Neural crest cell (in vitro differentiated cells): ENCODE data around the gene CAP1. TPM values are rescaled to one million over a fixed set of nuclear protein-coding genes. Genes with fewer than 3 reads are reported as not detected.
A peak's percentile ranks its signal among the peaks of the same experiment; 100 is the strongest.

Source experiments
- DNase-seq: peaks from one replicate; pipeline ENCODE4 v3.0.0; 2021; ENCODE audit warnings: low read depth, mixed read lengths, low spot score
- H3K27ac Mint-ChIP-seq: one replicate; pipeline ENCODE4 v1.8.0; 2021; ENCODE audit warnings: mild to moderate bottlenecking, mixed read lengths; ENCODE audit not compliant: unreplicated experiment
- H3K27me3 Mint-ChIP-seq: 2 replicates; pipeline ENCODE4 v1.8.0; 2021; ENCODE audit warnings: low read depth, mild to moderate bottlenecking, mixed read lengths
- H3K36me3 Mint-ChIP-seq: 2 replicates; pipeline ENCODE4 v1.8.0; 2021; ENCODE audit warnings: low read depth, mild to moderate bottlenecking, mixed read lengths
- H3K4me1 Mint-ChIP-seq: 2 replicates; pipeline ENCODE4 v1.8.0; 2021; ENCODE audit warnings: mixed read lengths
- H3K4me3 Mint-ChIP-seq: one replicate; pipeline ENCODE4 v1.8.0; 2021; ENCODE audit warnings: mild to moderate bottlenecking, mixed read lengths
- H3K9me3 Mint-ChIP-seq: 2 replicates; pipeline ENCODE4 v1.8.0; 2021; ENCODE audit warnings: mixed read lengths
- total RNA-seq: library from RNA; stranded (reverse); gene quantifications from 2 replicates; pipeline ENCODE4 v1.2.1, GENCODE V29; 2021
- TF ChIP-seq, protein P1 (sequence below): fragments of 200-600 bp; sonication (generic); conservative IDR thresholded peaks from 2 replicates; pipeline ENCODE4 v1.5.0; 2021; ENCODE audit warnings: antibody characterized with exemption, mild to moderate bottlenecking

Gene CAP1
- total RNA-seq, 1 donor from 2014 or later, result 213 TPM

DNA sequence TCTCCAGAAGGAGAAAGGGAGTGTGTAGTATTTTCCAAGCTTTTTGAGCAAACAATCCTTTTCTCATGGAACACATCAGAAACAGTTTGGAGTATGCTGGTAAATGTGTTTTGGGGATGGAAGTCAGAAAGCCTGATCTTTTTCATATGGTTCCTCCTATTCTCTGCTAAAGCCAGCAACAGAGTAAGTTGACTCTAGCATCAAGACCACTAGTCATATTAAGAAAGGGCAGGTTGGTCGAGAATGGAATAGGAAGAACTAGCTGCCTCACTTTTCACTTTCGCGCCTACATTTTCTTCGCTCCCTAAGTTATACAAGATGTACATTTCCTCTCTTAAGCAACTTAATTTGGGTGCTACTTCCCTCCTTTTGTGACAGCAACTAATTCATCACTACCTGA is 32.5 kb downstream of the CAP1 start:
- DNase-seq, result no peak
- Mint-ChIP-seq H3K4me3 (no peak overlapping the region), H3K27me3 (no peaks in the 10 kb centered on the region), H3K4me1 (no peaks in the 10 kb centered on the region), H3K36me3 (peaks cover 6% of the 10 kb centered on the region), H3K27ac (no peak overlapping the region), H3K9me3 (no peaks in the 10 kb centered on the region)
- TF ChIP-seq, protein P1, sequence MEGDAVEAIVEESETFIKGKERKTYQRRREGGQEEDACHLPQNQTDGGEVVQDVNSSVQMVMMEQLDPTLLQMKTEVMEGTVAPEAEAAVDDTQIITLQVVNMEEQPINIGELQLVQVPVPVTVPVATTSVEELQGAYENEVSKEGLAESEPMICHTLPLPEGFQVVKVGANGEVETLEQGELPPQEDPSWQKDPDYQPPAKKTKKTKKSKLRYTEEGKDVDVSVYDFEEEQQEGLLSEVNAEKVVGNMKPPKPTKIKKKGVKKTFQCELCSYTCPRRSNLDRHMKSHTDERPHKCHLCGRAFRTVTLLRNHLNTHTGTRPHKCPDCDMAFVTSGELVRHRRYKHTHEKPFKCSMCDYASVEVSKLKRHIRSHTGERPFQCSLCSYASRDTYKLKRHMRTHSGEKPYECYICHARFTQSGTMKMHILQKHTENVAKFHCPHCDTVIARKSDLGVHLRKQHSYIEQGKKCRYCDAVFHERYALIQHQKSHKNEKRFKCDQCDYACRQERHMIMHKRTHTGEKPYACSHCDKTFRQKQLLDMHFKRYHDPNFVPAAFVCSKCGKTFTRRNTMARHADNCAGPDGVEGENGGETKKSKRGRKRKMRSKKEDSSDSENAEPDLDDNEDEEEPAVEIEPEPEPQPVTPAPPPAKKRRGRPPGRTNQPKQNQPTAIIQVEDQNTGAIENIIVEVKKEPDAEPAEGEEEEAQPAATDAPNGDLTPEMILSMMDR, result no peak

DNA sequence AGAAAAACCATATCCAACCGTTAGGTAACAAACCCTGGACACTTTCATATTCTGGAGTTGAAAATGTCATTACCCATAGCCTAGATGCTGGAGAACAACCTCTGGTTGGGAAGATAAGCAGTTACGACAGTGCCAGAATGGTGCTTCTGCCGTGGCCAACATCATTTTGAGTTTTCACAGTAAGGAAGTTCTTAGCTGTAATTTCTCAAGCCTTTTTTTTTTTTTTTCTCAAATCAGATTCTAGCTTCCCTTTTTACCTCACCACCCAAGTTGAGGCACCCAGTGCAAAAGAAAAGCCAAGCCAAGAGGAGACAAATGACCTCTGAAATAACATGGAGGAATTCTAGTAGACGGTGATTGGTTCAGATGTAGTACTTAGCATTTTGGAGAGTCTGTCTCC is 34.7 kb downstream of the CAP1 start:
- DNase-seq, result no peak
- no peaks in the 10 kb centered on the region for H3K27me3 Mint-ChIP-seq
- TF ChIP-seq, protein P1, result no peak
- H3K27ac Mint-ChIP-seq, result no peak overlapping the region
- peaks cover 10% of the 10 kb centered on the region for H3K36me3 Mint-ChIP-seq
- no peaks in the 10 kb centered on the region for H3K9me3 Mint-ChIP-seq
- no peaks in the 10 kb centered on the region for H3K4me1 Mint-ChIP-seq
- H3K4me3 Mint-ChIP-seq, result no peak overlapping the region

DNA sequence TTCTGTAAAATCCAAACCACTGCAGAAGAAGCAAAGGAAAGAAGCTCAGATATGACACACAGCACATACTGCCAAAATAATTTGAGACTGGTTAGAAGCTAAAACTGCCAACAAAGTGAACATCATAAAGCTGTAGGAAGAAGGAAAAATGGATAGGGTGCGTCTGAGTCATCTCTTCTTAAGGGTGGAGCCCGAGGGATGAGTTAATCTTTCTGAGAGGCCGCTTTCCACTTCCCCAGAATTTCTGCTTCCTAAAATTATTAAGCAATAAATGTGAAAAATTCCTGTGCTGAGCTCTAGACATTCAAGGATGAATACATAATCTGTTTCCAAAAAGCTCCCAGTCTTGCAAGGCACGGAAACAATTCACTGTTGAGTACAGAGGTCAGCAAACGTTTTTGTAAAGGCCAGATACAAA is 36.4 kb downstream of the CAP1 start:
- Mint-ChIP-seq H3K9me3 (no peaks in the 10 kb centered on the region), H3K4me3 (no peak overlapping the region), H3K27me3 (no peaks in the 10 kb centered on the region), H3K27ac (no peak overlapping the region), H3K36me3 (peaks cover 9% of the 10 kb centered on the region), H3K4me1 (no peaks in the 10 kb centered on the region)
- TF ChIP-seq, protein P1, result no peak
- DNase-seq, result no peak

DNA sequence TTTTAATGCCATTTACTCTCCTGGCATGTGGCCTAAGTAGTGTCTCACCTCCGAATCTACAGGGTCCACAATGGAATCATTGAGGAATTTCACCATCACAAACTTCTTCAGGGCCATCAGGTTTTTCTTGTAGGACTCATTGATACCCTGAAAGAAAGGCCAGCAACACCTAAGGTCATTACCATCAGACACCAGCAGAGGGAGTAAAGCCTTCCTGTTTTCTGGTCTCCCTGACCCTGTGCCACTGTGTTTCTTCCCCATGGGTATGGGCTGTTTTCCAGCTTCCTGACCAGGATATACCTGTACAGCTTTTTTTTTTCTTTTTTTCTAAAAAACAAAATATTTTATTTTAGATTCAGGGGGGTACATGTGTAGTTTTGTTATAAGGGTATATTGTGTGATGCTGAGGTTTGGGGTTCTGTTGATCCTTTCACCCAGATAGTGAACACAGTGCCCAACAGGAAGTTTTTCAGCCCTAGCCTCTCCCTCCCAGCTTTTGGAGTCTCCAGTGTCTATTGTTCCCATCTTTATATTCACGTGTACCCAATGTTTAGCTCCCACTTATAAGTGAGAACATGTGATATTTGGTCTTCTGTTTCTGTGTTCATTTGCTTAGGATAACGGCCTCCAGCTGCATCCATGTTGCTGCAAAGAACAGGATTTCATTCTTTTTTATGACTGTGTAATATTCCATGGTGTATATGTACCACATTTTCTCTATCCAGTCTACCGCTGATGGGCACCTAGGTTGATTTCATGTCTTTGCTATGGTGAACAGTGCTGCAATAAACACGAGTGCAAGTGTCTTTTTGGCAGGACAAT is 38.2 kb downstream of the CAP1 start:
- H3K36me3 Mint-ChIP-seq, result peaks cover 9% of the 10 kb centered on the region
- TF ChIP-seq, protein P1, result peak; percentile 82
- H3K27ac Mint-ChIP-seq, result no peak overlapping the region
- DNase-seq, result peak; percentile 71
- H3K4me3 Mint-ChIP-seq, result no peak overlapping the region
- no peaks in the 10 kb centered on the region for H3K27me3 Mint-ChIP-seq
- H3K9me3 Mint-ChIP-seq, result no peaks in the 10 kb centered on the region
- no peaks in the 10 kb centered on the region for H3K4me1 Mint-ChIP-seq

DNA sequence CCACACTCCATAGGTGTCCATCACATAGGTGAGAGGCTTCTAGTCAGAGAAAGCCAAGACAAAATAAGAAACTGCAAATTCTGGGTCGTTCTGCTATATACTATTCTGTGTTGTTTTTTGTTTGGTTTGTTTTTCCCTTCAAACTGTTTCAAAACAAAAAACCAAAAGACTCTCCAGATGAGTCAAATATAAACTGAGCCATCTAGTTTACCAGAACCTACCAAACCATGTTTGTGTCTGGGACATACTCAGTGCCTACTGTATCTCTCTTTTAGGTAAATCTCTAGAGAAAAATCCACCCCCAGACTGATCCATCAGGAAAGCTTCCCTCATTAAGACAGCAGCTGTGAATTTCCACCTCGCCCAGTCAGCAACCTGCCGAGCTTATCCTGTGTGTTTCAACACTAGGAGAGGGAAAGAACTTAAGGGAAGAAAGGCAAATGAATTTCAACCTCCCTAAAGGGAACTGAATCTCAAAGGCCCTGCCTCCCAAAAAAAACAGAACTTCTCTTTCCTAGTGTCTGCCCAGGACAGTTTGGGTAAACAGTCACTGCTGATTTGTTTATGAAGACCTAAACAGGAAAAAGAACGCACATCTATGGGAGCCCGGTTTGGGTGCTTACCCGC is 39.4 kb downstream of the CAP1 start:
- H3K9me3 Mint-ChIP-seq, result no peaks in the 10 kb centered on the region
- peaks cover 9% of the 10 kb centered on the region for H3K36me3 Mint-ChIP-seq
- DNase-seq, result no peak
- H3K4me3 Mint-ChIP-seq, result no peak overlapping the region
- TF ChIP-seq, protein P1, result no peak
- no peak overlapping the region for H3K27ac Mint-ChIP-seq
- H3K27me3 Mint-ChIP-seq, result no peaks in the 10 kb centered on the region
- no peaks in the 10 kb centered on the region for H3K4me1 Mint-ChIP-seq
